Coronary artery (tissue), 2 donors: ENCODE data around the gene TRIM67.
A peak's percentile ranks its signal among the peaks of the same experiment; 100 is the strongest.

Experiments
- DNase-seq: peaks from one replicate; pipeline ENCODE4 v3.0.0-alpha.2; 2017; ENCODE audit warnings: low spot score
- H3K27ac ChIP-seq, 2 donors: fragments of 200-600 bp; sonication (generic); one replicate each; pipeline ENCODE4 v1.5.1; 2016 to 2019
- H3K4me3 ChIP-seq: fragments of 200-600 bp; sonication (generic); 2 replicates; pipeline ENCODE4 v1.5.1; 2016; ENCODE audit warnings: mild to moderate bottlenecking, moderate library complexity
- TF ChIP-seq, protein P1 (sequence below): fragments of 200-600 bp; sonication (generic); IDR thresholded peaks from one replicate; pipeline ENCODE4 v1.5.1; 2019; ENCODE audit warnings: antibody characterized with exemption

Gene TRIM67

GRCh38 chr1:231172411-231172810, 10.6 kb downstream of the TRIM67 start:
- no peak overlapping the region for H3K27ac ChIP-seq
- TF ChIP-seq, protein P1, sequence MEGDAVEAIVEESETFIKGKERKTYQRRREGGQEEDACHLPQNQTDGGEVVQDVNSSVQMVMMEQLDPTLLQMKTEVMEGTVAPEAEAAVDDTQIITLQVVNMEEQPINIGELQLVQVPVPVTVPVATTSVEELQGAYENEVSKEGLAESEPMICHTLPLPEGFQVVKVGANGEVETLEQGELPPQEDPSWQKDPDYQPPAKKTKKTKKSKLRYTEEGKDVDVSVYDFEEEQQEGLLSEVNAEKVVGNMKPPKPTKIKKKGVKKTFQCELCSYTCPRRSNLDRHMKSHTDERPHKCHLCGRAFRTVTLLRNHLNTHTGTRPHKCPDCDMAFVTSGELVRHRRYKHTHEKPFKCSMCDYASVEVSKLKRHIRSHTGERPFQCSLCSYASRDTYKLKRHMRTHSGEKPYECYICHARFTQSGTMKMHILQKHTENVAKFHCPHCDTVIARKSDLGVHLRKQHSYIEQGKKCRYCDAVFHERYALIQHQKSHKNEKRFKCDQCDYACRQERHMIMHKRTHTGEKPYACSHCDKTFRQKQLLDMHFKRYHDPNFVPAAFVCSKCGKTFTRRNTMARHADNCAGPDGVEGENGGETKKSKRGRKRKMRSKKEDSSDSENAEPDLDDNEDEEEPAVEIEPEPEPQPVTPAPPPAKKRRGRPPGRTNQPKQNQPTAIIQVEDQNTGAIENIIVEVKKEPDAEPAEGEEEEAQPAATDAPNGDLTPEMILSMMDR, result no peak
- DNase-seq, result peak; percentile 7
- no peak overlapping the region for H3K4me3 ChIP-seq

- H3K4me3 ChIP-seq, result no peak overlapping the region
- TF ChIP-seq, protein P1, result no peak
- no peak overlapping the region for H3K27ac ChIP-seq
- DNase-seq, result no peak
These were observed 14.6 kb downstream of the TRIM67 start for GRCh38 chr1:231176421-231176820.

DNA sequence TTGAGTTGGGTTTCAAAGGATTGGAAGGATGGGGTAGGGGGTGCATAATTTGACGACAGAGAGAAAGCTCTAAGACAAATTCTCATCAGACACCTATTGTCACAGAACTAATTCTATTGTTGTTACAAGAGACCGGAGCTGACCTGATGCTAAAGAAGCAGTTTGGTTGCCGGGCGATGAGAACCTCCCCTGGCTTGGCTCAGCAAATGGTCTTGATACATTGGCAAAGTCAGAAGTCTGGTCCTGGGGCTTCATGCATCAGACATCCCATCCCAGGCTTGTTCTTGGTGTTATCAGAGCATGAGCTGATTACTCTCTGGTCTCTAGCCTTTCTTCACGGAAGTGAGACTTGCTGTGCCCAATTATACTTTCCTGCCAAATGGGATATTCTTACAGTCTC, 15.4 kb downstream of the TRIM67 start:
- Histone ChIP-seq H3K4me3 (no peak overlapping the region), H3K27ac (no peak overlapping the region)
- TF ChIP-seq, protein P1, result no peak
- DNase-seq, result peak; percentile 52

GRCh38 chr1:231177936-231178335, 16.1 kb downstream of the TRIM67 start:
- H3K27ac ChIP-seq, result no peak overlapping the region
- TF ChIP-seq, protein P1, result no peak
- H3K4me3 ChIP-seq, result no peak overlapping the region
- DNase-seq, result no peak

GRCh38 chr1:231178970-231179369, 17.1 kb downstream of the TRIM67 start:
- Histone ChIP-seq H3K27ac (no peak overlapping the region), H3K4me3 (no peak overlapping the region)
- DNase-seq, result peak; percentile 11
- TF ChIP-seq, protein P1, result no peak

DNA sequence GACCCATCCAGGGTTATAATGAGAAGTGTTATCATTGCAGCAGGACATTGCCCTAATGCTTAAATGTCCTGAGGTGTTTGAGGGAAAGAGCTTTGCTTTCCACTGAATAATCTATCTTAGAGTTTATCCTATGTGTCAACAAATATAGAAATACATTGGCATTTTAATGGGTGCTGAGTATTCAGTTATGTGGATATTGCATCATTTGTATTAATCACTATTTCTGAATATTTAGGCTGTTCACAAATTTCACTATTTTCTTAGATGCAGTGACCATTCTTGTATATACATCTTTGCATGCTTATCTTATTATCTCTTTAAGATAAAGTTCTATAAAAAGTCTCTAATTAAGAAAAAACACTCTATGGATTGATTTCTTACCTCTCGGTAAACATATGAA, 18.2 kb downstream of the TRIM67 start:
- H3K27ac ChIP-seq, result no peak overlapping the region
- no peak overlapping the region for H3K4me3 ChIP-seq
- no peak for DNase-seq
- TF ChIP-seq, protein P1, result no peak

- no peak overlapping the region for H3K27ac ChIP-seq
- TF ChIP-seq, protein P1, result no peak
- H3K4me3 ChIP-seq, result no peak overlapping the region
- no peak for DNase-seq
These were observed 19.4 kb downstream of the TRIM67 start for GRCh38 chr1:231181271-231181670.
